IMR-90 (cell line): ENCODE data around the gene PLA2G12A. TPM values are rescaled to one million over a fixed set of nuclear protein-coding genes. Genes with fewer than 3 reads are reported as not detected.

ENCODE experiments used
- ATAC-seq: fragments of 200-7000 bp; cut with Tn5 transposase; 2 replicates; pipeline ENCODE4 v1.9.1; 2020; ENCODE audit warnings: low read depth, mild to moderate bottlenecking, moderate library complexity
- BruUV-seq: library from RNA; stranded (reverse); fragments of 400-500 nt; replicated peaks from 2 replicates; lab custom pipeline; 2021; lab: Mats Ljungman, UMichigan
- CTCF ChIA-PET: fragments of 300-600 bp; formaldehyde crosslinking; extraction: SDS; loops from one replicate; lab custom pipeline; 2021; ENCODE audit warnings: antibody characterized with exemption; lab: Yijun Ruan, JAX
- POLR2A ChIA-PET: fragments of 300-600 bp; sonication (Branson Sonifier 250); formaldehyde crosslinking; loops from one replicate; lab custom pipeline; 2022; ENCODE audit warnings: antibody characterized with exemption; ENCODE audit not compliant: unreplicated experiment; lab: Charles Lee
- DNase-seq: peaks from one replicate; pipeline ENCODE4 v3.0.0; 2013
- H2AFZ ChIP-seq: replicated peaks from 2 replicates; pipeline ENCODE3; 2013; ENCODE audit warnings: low read length, mild to moderate bottlenecking; ENCODE audit not compliant: poor library complexity
- H2AK5ac ChIP-seq: 2 replicates; pipeline ENCODE4 v1.6.1; 2013; ENCODE audit warnings: low read depth, low read length, inconsistent platforms
- H2AK9ac ChIP-seq: replicated peaks from 2 replicates; pipeline ENCODE3; 2013; ENCODE audit warnings: mild to moderate bottlenecking, low read depth, low read length, moderate library complexity; ENCODE audit not compliant: poor library complexity
- H2BK120ac ChIP-seq: 2 replicates; pipeline ENCODE4 v1.6.1; 2013; ENCODE audit warnings: low read depth, low read length, inconsistent platforms
- H2BK15ac ChIP-seq: 3 replicates; pipeline ENCODE4 v1.6.1; 2013; ENCODE audit warnings: low read depth, low read length, inconsistent platforms
- H2BK20ac ChIP-seq: 2 replicates; pipeline ENCODE4 v1.6.1; 2013; ENCODE audit warnings: low read depth, mild to moderate bottlenecking, inconsistent platforms, low read length, moderate library complexity
- H2BK5ac ChIP-seq: 2 replicates; pipeline ENCODE4 v1.6.1; 2013; ENCODE audit warnings: mild to moderate bottlenecking, low read depth, low read length, inconsistent platforms; ENCODE audit not compliant: poor library complexity, severe bottlenecking
- H3K14ac ChIP-seq: replicated peaks from 2 replicates; pipeline ENCODE4 v1.6.1; 2013; ENCODE audit warnings: low read depth, low read length, inconsistent platforms
- H3K18ac ChIP-seq: 2 replicates; pipeline ENCODE4 v1.6.1; 2013; ENCODE audit warnings: low read depth, low read length, control low read depth
- H3K23ac ChIP-seq: 2 replicates; pipeline ENCODE4 v1.6.1; 2013; ENCODE audit warnings: low read depth, low read length, inconsistent platforms
- H3K27ac ChIP-seq: 2 replicates; pipeline ENCODE4 v1.5.1; 2013; ENCODE audit warnings: mild to moderate bottlenecking, control low read depth, low read length; ENCODE audit not compliant: insufficient read depth
- H3K27me3 ChIP-seq: 2 replicates; pipeline ENCODE4 v1.6.1; 2013; ENCODE audit warnings: low read length; ENCODE audit not compliant: control insufficient read depth, insufficient read depth
- H3K36me3 ChIP-seq: 2 replicates; pipeline ENCODE4 v1.6.1; 2013; ENCODE audit warnings: low read length, mixed read lengths; ENCODE audit not compliant: control insufficient read depth, insufficient read depth
- H3K4ac ChIP-seq: 2 replicates; pipeline ENCODE4 v1.6.1; 2013; ENCODE audit warnings: low read depth, low read length, inconsistent platforms
- H3K4me1 ChIP-seq: 2 replicates; pipeline ENCODE4 v1.6.1; 2013; ENCODE audit warnings: low read length, mixed read lengths; ENCODE audit not compliant: control insufficient read depth, insufficient read depth
- H3K4me2 ChIP-seq: 2 replicates; pipeline ENCODE4 v1.6.1; 2013; ENCODE audit warnings: low read depth, mild to moderate bottlenecking, control low read depth, low read length, moderate library complexity
- H3K4me3 ChIP-seq: 2 replicates; pipeline ENCODE4 v1.5.1; 2013; ENCODE audit warnings: low read depth, mild to moderate bottlenecking, control low read depth, low read length, moderate library complexity; ENCODE audit not compliant: insufficient read depth
- H3K56ac ChIP-seq: 2 replicates; pipeline ENCODE4 v1.6.1; 2013; ENCODE audit warnings: low read length, inconsistent platforms; ENCODE audit not compliant: insufficient read depth; ENCODE audit errors: extremely low read depth
- H3K79me1 ChIP-seq, 2 experiments: 2 replicates each; pipeline ENCODE4 v1.6.1; 2013; ENCODE audit warnings: low read length in 2 of 2, inconsistent platforms in 1 of 2, low read depth in 1 of 2
- H3K9ac ChIP-seq: 2 replicates; pipeline ENCODE4 v1.6.1; 2013; ENCODE audit warnings: low read depth, low read length, control low read depth
- H3K9me1 ChIP-seq: 2 replicates; pipeline ENCODE4 v1.6.1; 2013; ENCODE audit warnings: low read length, inconsistent platforms; ENCODE audit not compliant: insufficient read depth
- H3K9me3 ChIP-seq: 2 replicates; pipeline ENCODE4 v1.6.1; 2013; ENCODE audit warnings: low read length; ENCODE audit not compliant: control insufficient read depth, insufficient read depth
- H4K20me1 ChIP-seq: 2 replicates; pipeline ENCODE4 v1.6.1; 2013; ENCODE audit warnings: low read length, inconsistent platforms; ENCODE audit not compliant: insufficient read depth
- H4K5ac ChIP-seq: 2 replicates; pipeline ENCODE4 v1.6.1; 2013; ENCODE audit warnings: mild to moderate bottlenecking, low read depth, low read length, control low read depth
- H4K8ac ChIP-seq, 2 experiments: 2 replicates each; pipeline ENCODE4 v1.6.1; 2013; ENCODE audit warnings: low read depth in 2 of 2, low read length in 2 of 2, control low read depth in 1 of 2, inconsistent platforms in 1 of 2
- H4K91ac ChIP-seq: 2 replicates; pipeline ENCODE4 v1.6.1; 2013; ENCODE audit warnings: low read depth, low read length, inconsistent platforms; ENCODE audit not compliant: insufficient read depth
- BHLHE40 ChIP-seq: fragments of 150-350 bp; IDR thresholded peaks from 2 replicates; pipeline ENCODE4 v1.6.1; 2016; ENCODE audit warnings: mild to moderate bottlenecking, low read depth, low read length
- CEBPB ChIP-seq: IDR thresholded peaks from 2 replicates; pipeline ENCODE4 v1.6.1; 2012; ENCODE audit warnings: low read depth, low read length, improper control_type of control experiment
- CHD1 ChIP-seq: IDR thresholded peaks from 2 replicates; pipeline ENCODE4 v1.6.1; 2012; ENCODE audit warnings: low read depth, low read length, improper control_type of control experiment
- FOS ChIP-seq: fragments of 150-350 bp; IDR thresholded peaks from 2 replicates; pipeline ENCODE4 v1.6.1; 2016; ENCODE audit warnings: low read depth, low read length
- MAFK ChIP-seq: IDR thresholded peaks from 2 replicates; pipeline ENCODE4 v1.6.1; 2012; ENCODE audit warnings: low read depth, low read length, improper control_type of control experiment
- MAZ ChIP-seq: IDR thresholded peaks from 2 replicates; pipeline ENCODE4 v1.6.1; 2012; ENCODE audit warnings: low read depth, mild to moderate bottlenecking, low read length, improper control_type of control experiment, moderate library complexity, borderline replicate concordance
- NFE2L2 ChIP-seq: fragments of 150-350 bp; IDR thresholded peaks from 2 replicates; pipeline ENCODE4 v1.6.1; 2016; ENCODE audit warnings: low read depth, mild to moderate bottlenecking, low read length
- POLR2A ChIP-seq: IDR thresholded peaks from 2 replicates; pipeline ENCODE4 v1.6.1; 2012; ENCODE audit warnings: mild to moderate bottlenecking, low read depth, low read length
- RAD21 ChIP-seq: IDR thresholded peaks from 2 replicates; pipeline ENCODE4 v1.6.1; 2012; ENCODE audit warnings: low read length, improper control_type of control experiment
- RCOR1 ChIP-seq: IDR thresholded peaks from 2 replicates; pipeline ENCODE4 v1.6.1; 2012; ENCODE audit warnings: mild to moderate bottlenecking, low read length, improper control_type of control experiment; ENCODE audit not compliant: insufficient replicate concordance
- SMC3 ChIP-seq: fragments of 150-350 bp; IDR thresholded peaks from 2 replicates; pipeline ENCODE4 v1.6.1; 2016; ENCODE audit warnings: low read depth, mild to moderate bottlenecking, antibody characterized with exemption, low read length, moderate library complexity
- dilution Hi-C: fragments of 300-500 bp; cut with HindIII; formaldehyde crosslinking; loops from one replicate; pipeline ENCODE4 v1.14.3; 2018; ENCODE audit warnings: low sequenced_read_pairs; ENCODE audit not compliant: unreplicated experiment
- in situ Hi-C: fragments of 300-500 bp; cut with MboI; formaldehyde crosslinking; loops from 3 replicates; pipeline ENCODE4 v1.14.3; 2019; ENCODE audit warnings: low sequenced_read_pairs, inconsistent platforms, mixed read lengths
- intact Hi-C: fragments of 100-400 bp; cut with micrococcal nuclease; formaldehyde crosslinking; loops from 2 replicates; pipeline ENCODE4 v1.10.0; 2022
- polyA plus RNA-seq, 3 experiments: library from polyadenylated mRNA; depleted of rRNA; stranded (reverse); fragments of >200 nt; gene quantifications; 2 replicates each; pipeline ENCODE4 v1.2.3, GENCODE V29; 2012; ENCODE audit warnings: low replicate concordance in 1 of 3
- total RNA-seq: library from RNA; depleted of rRNA; stranded (reverse); fragments of >200 nt; gene quantifications from 2 replicates; pipeline ENCODE4 v1.2.3, GENCODE V29; 2012
- TF ChIP-seq, protein P1 (sequence below): conservative IDR thresholded peaks from 2 replicates; pipeline ENCODE4 v1.5.1; 2012; ENCODE audit warnings: mild to moderate bottlenecking, low read depth, low read length, improper control_type of control experiment
- TF ChIP-seq, protein P2 (sequence below): fragments of 150-350 bp; IDR thresholded peaks from 2 replicates; pipeline ENCODE4 v1.6.1; 2017; ENCODE audit warnings: mild to moderate bottlenecking, antibody characterized with exemption, low read length, low read depth
- TF ChIP-seq, protein P3 (sequence below): fragments of 150-350 bp; IDR thresholded peaks from 2 replicates; pipeline ENCODE4 v1.6.1; 2016; ENCODE audit warnings: low read depth, mild to moderate bottlenecking, low read length, moderate library complexity, borderline replicate concordance

The PLA2G12A gene
- total and polyA plus RNA-seq, 2 of the 4 experiments (the other 2 are of a cell fraction): 10.3 to 17.4 TPM

- Histone ChIP-seq H2AFZ (no peak overlapping the region), H3K9ac (no peak overlapping the region), H3K23ac (no peak overlapping the region), H2AK9ac (no peak overlapping the region), H3K4ac (no peak overlapping the region), H4K20me1 (no peaks in the 10 kb centered on the region), H3K36me3 (no peaks in the 10 kb centered on the region), H3K9me1 (no peaks in the 10 kb centered on the region), H2BK5ac (no peak overlapping the region), H4K8ac (no peak overlapping the region), H3K79me1 (peaks cover 16 to 19% of the 10 kb centered on the region in 2 experiments), H2AK5ac (no peak overlapping the region), H3K4me2 (no peak overlapping the region), H3K14ac (no peak overlapping the region), H4K5ac (no peak overlapping the region), H3K56ac (no peak overlapping the region), H3K9me3 (peaks cover 2% of the 10 kb centered on the region; the same call in 1 of the 2 replicates), H2BK120ac (no peak overlapping the region), H3K4me1 (0 out of 2 replicates have a peak, but pooled peaks cover 3% of the 10 kb centered on the region), H3K18ac (no peak overlapping the region), H3K4me3 (no peak overlapping the region), H2BK20ac (no peak overlapping the region), H4K91ac (no peak overlapping the region), H3K27me3 (no peaks in the 10 kb centered on the region), H3K27ac (no peak overlapping the region), H2BK15ac (no peak overlapping the region)
- in situ Hi-C loops: loop anchor here (10.0 kb wide), 1 partner anchor 288 kb away; the partner anchor contains the start of gene SEC24B
- CTCF ChIA-PET: interaction anchor here (0.6 kb wide), 1 partner anchor 9 kb away, joined by 3 read pairs; no protein-coding TSS in a partner anchor
- DNase-seq: no peak
- dilution Hi-C loops: no loop called here
- no TSS peak for BruUV-seq
- no peak for TF ChIP-seq MAFK
- no peak for TF ChIP-seq CHD1
- TF ChIP-seq, protein P1, sequence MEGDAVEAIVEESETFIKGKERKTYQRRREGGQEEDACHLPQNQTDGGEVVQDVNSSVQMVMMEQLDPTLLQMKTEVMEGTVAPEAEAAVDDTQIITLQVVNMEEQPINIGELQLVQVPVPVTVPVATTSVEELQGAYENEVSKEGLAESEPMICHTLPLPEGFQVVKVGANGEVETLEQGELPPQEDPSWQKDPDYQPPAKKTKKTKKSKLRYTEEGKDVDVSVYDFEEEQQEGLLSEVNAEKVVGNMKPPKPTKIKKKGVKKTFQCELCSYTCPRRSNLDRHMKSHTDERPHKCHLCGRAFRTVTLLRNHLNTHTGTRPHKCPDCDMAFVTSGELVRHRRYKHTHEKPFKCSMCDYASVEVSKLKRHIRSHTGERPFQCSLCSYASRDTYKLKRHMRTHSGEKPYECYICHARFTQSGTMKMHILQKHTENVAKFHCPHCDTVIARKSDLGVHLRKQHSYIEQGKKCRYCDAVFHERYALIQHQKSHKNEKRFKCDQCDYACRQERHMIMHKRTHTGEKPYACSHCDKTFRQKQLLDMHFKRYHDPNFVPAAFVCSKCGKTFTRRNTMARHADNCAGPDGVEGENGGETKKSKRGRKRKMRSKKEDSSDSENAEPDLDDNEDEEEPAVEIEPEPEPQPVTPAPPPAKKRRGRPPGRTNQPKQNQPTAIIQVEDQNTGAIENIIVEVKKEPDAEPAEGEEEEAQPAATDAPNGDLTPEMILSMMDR: no peak
- no peak for TF ChIP-seq NFE2L2
- TF ChIP-seq RCOR1: no peak
- no peak for TF ChIP-seq POLR2A
- TF ChIP-seq, protein P2, sequence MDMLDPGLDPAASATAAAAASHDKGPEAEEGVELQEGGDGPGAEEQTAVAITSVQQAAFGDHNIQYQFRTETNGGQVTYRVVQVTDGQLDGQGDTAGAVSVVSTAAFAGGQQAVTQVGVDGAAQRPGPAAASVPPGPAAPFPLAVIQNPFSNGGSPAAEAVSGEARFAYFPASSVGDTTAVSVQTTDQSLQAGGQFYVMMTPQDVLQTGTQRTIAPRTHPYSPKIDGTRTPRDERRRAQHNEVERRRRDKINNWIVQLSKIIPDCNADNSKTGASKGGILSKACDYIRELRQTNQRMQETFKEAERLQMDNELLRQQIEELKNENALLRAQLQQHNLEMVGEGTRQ: no peak
- no peak for TF ChIP-seq CEBPB
- no peak for TF ChIP-seq RAD21
- TF ChIP-seq MAZ: no peak
- no peak for TF ChIP-seq FOS
- TF ChIP-seq, protein P3, sequence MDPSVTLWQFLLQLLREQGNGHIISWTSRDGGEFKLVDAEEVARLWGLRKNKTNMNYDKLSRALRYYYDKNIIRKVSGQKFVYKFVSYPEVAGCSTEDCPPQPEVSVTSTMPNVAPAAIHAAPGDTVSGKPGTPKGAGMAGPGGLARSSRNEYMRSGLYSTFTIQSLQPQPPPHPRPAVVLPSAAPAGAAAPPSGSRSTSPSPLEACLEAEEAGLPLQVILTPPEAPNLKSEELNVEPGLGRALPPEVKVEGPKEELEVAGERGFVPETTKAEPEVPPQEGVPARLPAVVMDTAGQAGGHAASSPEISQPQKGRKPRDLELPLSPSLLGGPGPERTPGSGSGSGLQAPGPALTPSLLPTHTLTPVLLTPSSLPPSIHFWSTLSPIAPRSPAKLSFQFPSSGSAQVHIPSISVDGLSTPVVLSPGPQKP: no peak
- no peak for TF ChIP-seq BHLHE40
- TF ChIP-seq SMC3: no peak
- POLR2A ChIA-PET: no interaction called here
- intact Hi-C loops: no loop called here
- ATAC-seq: no peak
Observed at GRCh38 chr4:109722357-109722756, 7.5 kb downstream of the PLA2G12A start.
